Neuronal stem cell (in vitro differentiated cells): ENCODE data around the gene KCTD7.
"Not testable (repeated sequence)": the region's sequence is repeated elsewhere in the genome, so short reads cannot be mapped to it uniquely, and the experiment has no call there.

Experiments used
- DNase-seq: peaks from one replicate; pipeline ENCODE4 v3.0.0-alpha.2; 2013; ENCODE audit warnings: low spot score
- H2AFZ ChIP-seq: one replicate; pipeline ENCODE4 v1.6.1; 2013; ENCODE audit warnings: mild to moderate bottlenecking, low read length, inconsistent platforms
- H2AK5ac ChIP-seq: 2 replicates; pipeline ENCODE4 v1.6.1; 2013; ENCODE audit warnings: low read depth, mild to moderate bottlenecking, inconsistent platforms, low read length, moderate library complexity, mixed read lengths
- H2BK120ac ChIP-seq: 2 replicates; pipeline ENCODE4 v1.6.1; 2013; ENCODE audit warnings: low read depth, mild to moderate bottlenecking, inconsistent platforms, low read length, moderate library complexity, mixed read lengths
- H2BK12ac ChIP-seq: one replicate; pipeline ENCODE4 v1.6.1; 2013; ENCODE audit warnings: low read length, inconsistent platforms
- H2BK15ac ChIP-seq: 2 replicates; pipeline ENCODE4 v1.6.1; 2013; ENCODE audit warnings: mild to moderate bottlenecking, low read length, inconsistent platforms, mixed read lengths
- H2BK5ac ChIP-seq: one replicate; pipeline ENCODE4 v1.6.1; 2013; ENCODE audit warnings: inconsistent platforms, mild to moderate bottlenecking, low read length, moderate library complexity
- H3K14ac ChIP-seq: one replicate; pipeline ENCODE4 v1.6.1; 2013; ENCODE audit warnings: low read length, inconsistent platforms
- H3K18ac ChIP-seq: 2 replicates; pipeline ENCODE4 v1.6.1; 2013; ENCODE audit warnings: low read length, inconsistent platforms
- H3K23ac ChIP-seq: 2 replicates; pipeline ENCODE4 v1.6.1; 2013; ENCODE audit warnings: low read depth, mild to moderate bottlenecking, mixed read lengths, low read length, inconsistent platforms; ENCODE audit not compliant: poor library complexity
- H3K27ac ChIP-seq: replicated peaks from 3 replicates; pipeline ENCODE4 v1.5.1; 2013; ENCODE audit warnings: low read length, inconsistent platforms
- H3K27me3 ChIP-seq, 3 experiments: 2 replicates each; pipeline ENCODE4 v1.6.1; 2013; ENCODE audit warnings: low read length in 3 of 3, mild to moderate bottlenecking in 2 of 3, inconsistent platforms in 1 of 3, low read depth in 1 of 3, mixed read lengths in 1 of 3, moderate library complexity in 1 of 3; ENCODE audit not compliant: control insufficient read depth in 3 of 3, insufficient read depth in 3 of 3
- H3K36me3 ChIP-seq, 2 donors: replicated peaks in 1 of 2; 2 replicates each; pipeline ENCODE4 v1.6.1; 2013; ENCODE audit warnings: low read length in 2 of 2; ENCODE audit not compliant: control insufficient read depth in 2 of 2, insufficient read depth in 2 of 2
- H3K4ac ChIP-seq: 2 replicates; pipeline ENCODE4 v1.6.1; 2013; ENCODE audit warnings: inconsistent platforms, mild to moderate bottlenecking, low read length, moderate library complexity
- H3K4me1 ChIP-seq, 2 donors: 1 replicate in 1 of 2; 2 replicates in 1 of 2; pipeline ENCODE4 v1.6.1; 2013; ENCODE audit warnings: low read length in 2 of 2, low read depth in 1 of 2; ENCODE audit not compliant: control insufficient read depth in 2 of 2, insufficient read depth in 1 of 2
- H3K4me2 ChIP-seq: one replicate; pipeline ENCODE4 v1.6.1; 2013; ENCODE audit warnings: mild to moderate bottlenecking, low read length, inconsistent platforms; ENCODE audit not compliant: insufficient read depth, poor library complexity, severe bottlenecking
- H3K4me3 ChIP-seq, 2 donors: 2 replicates each; pipeline ENCODE4 v1.5.1; 2013; ENCODE audit warnings: low read length in 2 of 2, mild to moderate bottlenecking in 2 of 2, inconsistent platforms in 1 of 2, moderate library complexity in 1 of 2
- H3K79me1 ChIP-seq: one replicate; pipeline ENCODE4 v1.6.1; 2013; ENCODE audit warnings: low read depth, mild to moderate bottlenecking, inconsistent platforms, low read length, moderate library complexity
- H3K9ac ChIP-seq: one replicate; pipeline ENCODE4 v1.6.1; 2013; ENCODE audit warnings: mild to moderate bottlenecking, low read depth, low read length, inconsistent platforms; ENCODE audit not compliant: poor library complexity
- H3K9me3 ChIP-seq, 2 donors: replicated peaks in 1 of 2; 2 replicates each; pipeline versions ENCODE3 to v1.6.1; 2013; ENCODE audit warnings: low read length in 2 of 2, mild to moderate bottlenecking in 2 of 2, inconsistent platforms in 1 of 2, low read depth in 1 of 2, mixed read lengths in 1 of 2, moderate library complexity in 1 of 2; ENCODE audit not compliant: control insufficient read depth in 2 of 2, insufficient read depth in 1 of 2
- H4K8ac ChIP-seq: one replicate; pipeline ENCODE4 v1.6.1; 2013; ENCODE audit warnings: low read depth, mild to moderate bottlenecking, inconsistent platforms, low read length, moderate library complexity
- H4K91ac ChIP-seq: one replicate; pipeline ENCODE4 v1.6.1; 2013; ENCODE audit warnings: low read length, low read depth, mild to moderate bottlenecking, inconsistent platforms; ENCODE audit not compliant: poor library complexity
- WGBS, 2 donors: extraction: QIAGEN DNeasy Blood & Tissue Kit; methylation state at CpG; one replicate each; pipeline ENCODE4 v1.1.7; 2013; ENCODE audit warnings: missing lambda C conversion rate in 2 of 2, mixed read lengths in 1 of 2; ENCODE audit not compliant: insufficient read length in 2 of 2, insufficient replicate concordance in 1 of 2; ENCODE audit errors: extremely low coverage in 2 of 2; 5-methylcytosine and 5-hydroxymethylcytosine counted together

KCTD7 gene

DNA sequence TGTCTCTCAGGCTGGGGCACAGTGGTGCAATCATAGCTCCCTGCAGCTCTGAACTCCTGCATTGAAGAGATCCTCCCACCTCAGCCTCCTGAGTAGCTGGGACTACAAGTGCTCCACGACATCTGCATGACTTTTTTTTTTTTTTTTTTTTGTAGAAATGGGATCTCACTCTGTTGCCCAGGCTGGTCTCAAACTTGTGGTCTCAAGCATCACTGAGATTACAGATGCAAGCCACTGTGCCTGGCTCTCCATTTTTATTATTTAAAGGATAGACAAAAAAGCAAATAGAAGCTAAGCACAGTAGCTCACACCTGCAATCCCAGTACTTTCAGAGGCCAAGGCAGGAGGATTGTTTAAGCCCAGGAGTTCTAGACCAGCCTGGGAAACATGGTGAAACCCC lies 13.0 kb upstream of the KCTD7 start:
- H2AFZ ChIP-seq, result no peak overlapping the region
- peaks cover 0 to 2% of the 10 kb centered on the region in 2 donors for H3K4me1 ChIP-seq
- no peak overlapping the region for H4K91ac ChIP-seq
- H3K4me2 ChIP-seq, result no peak overlapping the region
- no peak overlapping the region for H4K8ac ChIP-seq
- no peak overlapping the region for H2BK120ac ChIP-seq
- H3K4me3 ChIP-seq, result no peak overlapping the region
- no peak overlapping the region for H3K4ac ChIP-seq
- no peak overlapping the region for H3K14ac ChIP-seq
- no peak overlapping the region for H2BK5ac ChIP-seq
- no peak overlapping the region for H2BK15ac ChIP-seq
- H3K9me3 ChIP-seq, result no peaks in the 10 kb centered on the region
- no peak overlapping the region for H3K9ac ChIP-seq
- no peak for DNase-seq
- WGBS, 2 donors, result no CpG with 5 or more reads among the region's 1 CpG
- H3K27ac ChIP-seq, result no peak overlapping the region
- H3K36me3 ChIP-seq, result no peaks in the 10 kb centered on the region
- H3K18ac ChIP-seq, result no peak overlapping the region
- no peaks in the 10 kb centered on the region for H3K79me1 ChIP-seq
- no peak overlapping the region for H2BK12ac ChIP-seq
- no peak overlapping the region for H3K23ac ChIP-seq
- H3K27me3 ChIP-seq, result no peaks in the 10 kb centered on the region
- H2AK5ac ChIP-seq, result no peak overlapping the region

DNA sequence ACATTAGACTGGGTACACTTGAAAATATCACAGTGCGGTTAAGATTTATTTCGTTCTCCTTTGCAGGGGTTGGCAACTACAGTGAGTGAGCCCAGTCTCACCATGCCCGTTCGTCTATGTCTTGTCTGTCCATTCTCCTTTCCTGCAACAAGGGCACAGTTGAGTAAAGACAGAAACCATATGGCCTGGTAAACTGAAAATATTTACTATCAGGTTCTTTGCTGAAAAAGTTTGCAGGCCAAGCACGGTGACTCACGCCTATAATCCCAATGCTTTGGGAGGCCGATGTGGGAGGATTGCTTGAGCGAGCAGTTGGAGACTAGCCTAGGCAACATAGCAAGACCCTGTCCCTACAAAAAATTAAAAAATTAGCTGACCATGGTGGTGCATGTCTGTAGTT lies 11.4 kb upstream of the KCTD7 start:
- no CpG with 5 or more reads among the region's 8 CpGs for WGBS, 2 donors
- H3K9ac ChIP-seq, result no peak overlapping the region
- no peak overlapping the region for H2AK5ac ChIP-seq
- no peak overlapping the region for H2BK15ac ChIP-seq
- H3K4me3 ChIP-seq, result no peak overlapping the region
- H3K27me3 ChIP-seq, result no peaks in the 10 kb centered on the region
- H3K9me3 ChIP-seq, result no peaks in the 10 kb centered on the region
- H3K14ac ChIP-seq, result peak overlapping the region; percentile 14
- no peak overlapping the region for H3K23ac ChIP-seq
- no peak overlapping the region for H3K18ac ChIP-seq
- H2AFZ ChIP-seq, result no peak overlapping the region
- H3K79me1 ChIP-seq, result no peaks in the 10 kb centered on the region
- no peak overlapping the region for H4K91ac ChIP-seq
- no peak overlapping the region for H4K8ac ChIP-seq
- no peak overlapping the region for H3K4ac ChIP-seq
- no peak overlapping the region for H3K27ac ChIP-seq
- DNase-seq, result no peak
- no peak overlapping the region for H2BK120ac ChIP-seq
- H3K4me1 ChIP-seq, result peaks cover 0 to 2% of the 10 kb centered on the region in 2 donors
- H2BK5ac ChIP-seq, result no peak overlapping the region
- H3K36me3 ChIP-seq, result no peaks in the 10 kb centered on the region
- H2BK12ac ChIP-seq, result no peak overlapping the region
- no peak overlapping the region for H3K4me2 ChIP-seq

DNA sequence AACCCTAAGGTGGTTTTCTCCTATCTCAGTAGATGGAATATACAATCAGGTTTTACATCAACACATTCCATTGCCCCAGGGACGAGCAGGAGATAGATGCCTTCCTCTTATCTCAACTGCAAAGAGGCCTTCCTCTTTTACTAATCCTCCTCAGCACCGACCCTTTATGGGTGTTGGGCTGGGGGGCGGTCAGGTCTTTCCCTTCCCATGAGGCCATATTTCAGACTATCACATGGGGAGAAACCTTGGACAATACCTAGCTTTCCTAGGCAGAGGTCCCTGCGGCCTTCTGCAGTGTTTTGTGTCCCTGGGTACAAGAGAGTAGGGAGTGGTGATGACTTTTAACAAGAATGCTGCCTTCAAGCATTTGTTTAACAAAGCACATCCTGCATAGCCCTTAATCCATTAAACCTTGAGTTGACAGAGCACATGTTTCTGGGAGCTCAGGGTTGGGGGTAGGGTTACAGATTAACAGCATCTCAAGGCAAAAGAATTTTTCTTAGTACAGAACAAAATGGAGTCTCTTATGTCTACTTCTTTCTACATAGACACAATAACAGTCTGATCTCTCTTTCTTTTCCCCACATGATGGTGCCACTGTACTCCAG lies 9.2 kb upstream of the KCTD7 start:
- not testable (repeated sequence) for H4K8ac ChIP-seq, H3K4me3 ChIP-seq, H3K27ac ChIP-seq, H3K23ac ChIP-seq, H3K27me3 ChIP-seq, H3K79me1 ChIP-seq, H2BK120ac ChIP-seq, H2BK12ac ChIP-seq, H3K36me3 ChIP-seq, H2AK5ac ChIP-seq, H2BK15ac ChIP-seq, H3K18ac ChIP-seq, H3K9me3 ChIP-seq, H3K9ac ChIP-seq, H2BK5ac ChIP-seq, H3K4me1 ChIP-seq, H3K14ac ChIP-seq, DNase-seq, H3K4ac ChIP-seq, H4K91ac ChIP-seq, H3K4me2 ChIP-seq
- no CpG with 5 or more reads among the region's 4 CpGs for WGBS, 2 donors
- peak overlapping the region; percentile 81 for H2AFZ ChIP-seq

DNA sequence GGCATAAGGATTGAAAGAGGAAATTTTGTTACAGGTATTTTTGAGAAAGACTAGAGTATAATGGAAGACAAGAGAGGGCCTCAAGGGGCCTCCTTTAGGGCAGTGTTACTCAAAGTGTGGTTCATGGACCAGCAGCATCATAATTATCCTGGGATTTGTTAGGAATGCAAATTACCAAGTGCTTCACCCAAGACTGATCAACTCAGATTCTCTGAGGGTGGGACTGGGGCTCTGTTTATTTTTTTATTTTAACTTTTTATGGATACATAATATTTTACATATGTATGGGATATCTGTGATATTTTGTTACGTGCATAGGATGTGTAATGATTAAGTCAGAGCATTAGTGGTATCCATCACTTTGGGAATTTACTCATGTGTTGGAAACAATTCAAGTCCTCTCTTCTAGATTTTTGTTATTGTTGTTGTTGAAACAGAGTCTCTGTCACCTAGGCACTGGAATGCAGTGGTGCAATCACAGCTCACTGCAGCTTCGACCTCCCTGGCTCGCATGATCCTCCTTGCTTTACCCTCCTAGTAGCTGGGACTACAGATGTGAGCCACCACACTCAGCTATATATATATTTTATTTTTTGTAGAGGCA lies 2.2 kb upstream of the KCTD7 start:
- Histone ChIP-seq H4K8ac (no peak overlapping the region), H3K4me1 (peaks cover 0 to 4% of the 10 kb centered on the region in 2 donors), H3K4me2 (no peak overlapping the region), H2BK12ac (no peak overlapping the region), H4K91ac (no peak overlapping the region), H2AFZ (no peak overlapping the region), H3K27ac (no peak overlapping the region), H3K79me1 (peaks cover 3% of the 10 kb centered on the region), H2BK15ac (no peak overlapping the region), H3K36me3 (peaks cover 0 to 2% of the 10 kb centered on the region in 2 donors), H3K14ac (no peak overlapping the region), H3K23ac (no peak overlapping the region), H3K4me3 (no peak overlapping the region), H2BK120ac (no peak overlapping the region), H3K4ac (no peak overlapping the region), H2AK5ac (no peak overlapping the region), H3K9me3 (no peaks in the 10 kb centered on the region), H3K9ac (no peak overlapping the region), H2BK5ac (no peak overlapping the region), H3K27me3 (no peaks in the 10 kb centered on the region), H3K18ac (no peak overlapping the region)
- WGBS, 2 donors, result no CpG with 5 or more reads among the region's 3 CpGs
- DNase-seq, result no peak
